Lower leg skin (tissue), 3 donors: ENCODE data around the gene MBOAT1.

Experiments used
- CTCF ChIP-seq, 3 donors: fragments of 450-650 bp; IDR thresholded peaks; one replicate each; pipeline ENCODE4 v1.5.1; 2016; ENCODE audit warnings: antibody characterized with exemption in 3 of 3, mild to moderate bottlenecking in 3 of 3, moderate library complexity in 2 of 3
- POLR2A ChIP-seq, 2 donors: fragments of 450-650 bp; IDR thresholded peaks; one replicate each; pipeline ENCODE4 v1.6.1; 2016 to 2017; ENCODE audit warnings: antibody characterized with exemption in 2 of 2, mild to moderate bottlenecking in 1 of 2, moderate library complexity in 1 of 2

- TF ChIP-seq CTCF (IDR thresholded peaks at IDR 0.05) (peak in 1 of 3 donors; percentile 33), POLR2A (IDR thresholded peaks at IDR 0.05) (no peak)
Measured at GRCh38 chr6:20092071-20092566, 120.2 kb downstream of the MBOAT1 start.
